Aorta (tissue), 5 donors: ENCODE data around the gene HS6ST3. TPM values are rescaled to one million over a fixed set of nuclear protein-coding genes. Genes with fewer than 3 reads are reported as not detected.

Experiments used
- ATAC-seq: fragments of 200-7000 bp; cut with Tn5 transposase; one replicate; pipeline ENCODE4 v1.9.1; 2022; ENCODE audit warnings: moderate library complexity; ENCODE audit not compliant: low FRiP score
- DNase-seq, 2 donors: peaks; one replicate each; pipeline ENCODE4 v3.0.0-alpha.2; 2020
- H3K27ac ChIP-seq, 2 donors: one replicate each; pipeline ENCODE4 v1.5.1; 2013; ENCODE audit warnings: low read length in 2 of 2, mild to moderate bottlenecking in 2 of 2, moderate library complexity in 2 of 2, control low read depth in 1 of 2, inconsistent platforms in 1 of 2, low read depth in 1 of 2
- H3K27me3 ChIP-seq, 2 donors: one replicate each; pipeline ENCODE4 v1.6.1; 2013; ENCODE audit warnings: control low read depth in 1 of 2, low read length in 1 of 2, mild to moderate bottlenecking in 1 of 2, moderate library complexity in 1 of 2; ENCODE audit not compliant: insufficient read depth in 2 of 2, control insufficient read depth in 1 of 2
- H3K36me3 ChIP-seq, 2 donors: one replicate each; pipeline ENCODE4 v1.6.1; 2013; ENCODE audit warnings: control low read depth in 1 of 2, low read length in 1 of 2, mild to moderate bottlenecking in 1 of 2; ENCODE audit not compliant: insufficient read depth in 2 of 2, control insufficient read depth in 1 of 2
- H3K4me1 ChIP-seq, 2 donors: one replicate each; pipeline ENCODE4 v1.6.1; 2013; ENCODE audit warnings: low read length in 2 of 2, control low read depth in 1 of 2, mild to moderate bottlenecking in 1 of 2, moderate library complexity in 1 of 2; ENCODE audit not compliant: insufficient read depth in 2 of 2, control insufficient read depth in 1 of 2
- H3K4me3 ChIP-seq, 2 donors: one replicate each; pipeline ENCODE4 v1.5.1; 2013; ENCODE audit warnings: low read length in 2 of 2, control low read depth in 1 of 2, mild to moderate bottlenecking in 1 of 2
- H3K9me3 ChIP-seq: one replicate; pipeline ENCODE4 v1.6.1; 2013; ENCODE audit warnings: mild to moderate bottlenecking, low read length; ENCODE audit not compliant: control insufficient read depth
- WGBS, 2 donors: extraction: QIAGEN DNeasy Blood & Tissue Kit; methylation state at CpG; one replicate each; pipeline ENCODE4 v1.1.7; 2013; 5-methylcytosine and 5-hydroxymethylcytosine counted together
- intact Hi-C, 2 donors: fragments of 100-400 bp; cut with DNase I; formaldehyde crosslinking; loops; one replicate each; pipeline versions ENCODE4 v1.14.2 to v1.15.0; 2022
- polyA plus RNA-seq, 2 donors: library from polyadenylated mRNA; stranded (reverse); fragments of 200-250 nt; gene quantifications; one replicate each; pipeline ENCODE4 v1.2.3, GENCODE V29; 2013
- total RNA-seq, 2 donors: library from RNA; stranded (reverse); fragmentation: NEBNext Ultra II Directional; extraction: Animal tissue kit (Norgen Biotek cat#: 25700); gene quantifications; one replicate each; pipeline ENCODE4 v1.2.1, GENCODE V29; 2021
- donor health status: healthy with polysubstance abuse.
- donor health status: Bipolar disorder and iron deficiency.
- donor health status: DM: no; HTN: no; CAD: no.
- donor health status: DM: no; HTN: no; CAD: no.
- donor health status: DM: yes; HTN: yes; CAD: no.

HS6ST3 gene
- total and polyA plus RNA-seq, 4 donors = under 0.01 to 4.9 (median 0.34) TPM

GRCh38 chr13:96284971-96285370 is 195.1 kb downstream of the HS6ST3 start:
- WGBS, 2 donors = 69 to 73% methylated on average over 4 of the region's 4 CpGs
- Histone ChIP-seq H3K27ac (no peak overlapping the region), H3K4me1 (no peaks in the 10 kb centered on the region), H3K27me3 (no peaks in the 10 kb centered on the region), H3K36me3 (no peaks in the 10 kb centered on the region), H3K9me3 (no peaks in the 10 kb centered on the region), H3K4me3 (no peak overlapping the region)
- DNase-seq (no peak), ATAC-seq (no peak)
- intact Hi-C loops = no loop called here

- H3K4me3 ChIP-seq = no peak overlapping the region
- no peak for DNase-seq
- H3K27ac ChIP-seq = no peak overlapping the region
- 90 to 92% methylated on average over 1 of the region's 1 CpG for WGBS, 2 donors
- H3K27me3 ChIP-seq = no peaks in the 10 kb centered on the region
- intact Hi-C loops = no loop called here
- H3K36me3 ChIP-seq = no peaks in the 10 kb centered on the region
- no peaks in the 10 kb centered on the region for H3K4me1 ChIP-seq
- ATAC-seq = no peak
- H3K9me3 ChIP-seq = no peaks in the 10 kb centered on the region
Measured at GRCh38 chr13:96285729-96286128, 195.8 kb downstream of the HS6ST3 start.

GRCh38 chr13:96294930-96295881 is 205.3 kb downstream of the HS6ST3 start:
- no peaks in the 10 kb centered on the region for H3K36me3 ChIP-seq
- ATAC-seq (no peak), DNase-seq (no peak)
- H3K9me3 ChIP-seq = no peaks in the 10 kb centered on the region
- H3K27me3 ChIP-seq = no peaks in the 10 kb centered on the region
- 50 to 51% methylated on average over 7 of the region's 7 CpGs for WGBS, 2 donors
- intact Hi-C loops = no loop called here
- no peaks in the 10 kb centered on the region for H3K4me1 ChIP-seq
- H3K27ac ChIP-seq = no peak overlapping the region
- no peak overlapping the region for H3K4me3 ChIP-seq

- H3K27me3 ChIP-seq = no peaks in the 10 kb centered on the region
- DNase-seq = no peak
- H3K27ac ChIP-seq = no peak overlapping the region
- H3K4me1 ChIP-seq = no peaks in the 10 kb centered on the region
- H3K36me3 ChIP-seq = no peaks in the 10 kb centered on the region
- ATAC-seq = no peak
- H3K9me3 ChIP-seq = no peaks in the 10 kb centered on the region
- WGBS, 2 donors = 56 to 58% methylated on average over 3 of the region's 3 CpGs
- no peak overlapping the region for H3K4me3 ChIP-seq
- intact Hi-C loops = no loop called here
Measured at GRCh38 chr13:96297360-96297759, 207.5 kb downstream of the HS6ST3 start.

GRCh38 chr13:96299235-96299634 is 209.3 kb downstream of the HS6ST3 start:
- H3K9me3 ChIP-seq = no peaks in the 10 kb centered on the region
- ATAC-seq = no peak
- H3K4me3 ChIP-seq = no peak overlapping the region
- H3K4me1 ChIP-seq = no peaks in the 10 kb centered on the region
- intact Hi-C loops = no loop called here
- DNase-seq = no peak
- no peaks in the 10 kb centered on the region for H3K27me3 ChIP-seq
- WGBS, 2 donors = 82 to 83% methylated on average over 4 of the region's 4 CpGs
- no peak overlapping the region for H3K27ac ChIP-seq
- H3K36me3 ChIP-seq = no peaks in the 10 kb centered on the region

- H3K27ac ChIP-seq = no peak overlapping the region
- H3K36me3 ChIP-seq = no peaks in the 10 kb centered on the region
- no peaks in the 10 kb centered on the region for H3K27me3 ChIP-seq
- DNase-seq (no peak), ATAC-seq (no peak)
- WGBS, 2 donors = 75 to 85% methylated on average over 3 of the region's 3 CpGs
- no peaks in the 10 kb centered on the region for H3K9me3 ChIP-seq
- no peaks in the 10 kb centered on the region for H3K4me1 ChIP-seq
- intact Hi-C loops = no loop called here
- no peak overlapping the region for H3K4me3 ChIP-seq
Measured at GRCh38 chr13:96308568-96308967, 218.7 kb downstream of the HS6ST3 start.

GRCh38 chr13:96314974-96315373 is 225.1 kb downstream of the HS6ST3 start:
- Histone ChIP-seq H3K36me3 (no peaks in the 10 kb centered on the region), H3K9me3 (no peaks in the 10 kb centered on the region), H3K4me3 (no peak overlapping the region), H3K27me3 (no peaks in the 10 kb centered on the region), H3K4me1 (no peaks in the 10 kb centered on the region), H3K27ac (no peak overlapping the region)
- intact Hi-C loops = no loop called here
- DNase-seq = no peak
- no peak for ATAC-seq
- 6% methylated on average over 1 of the region's 1 CpG for WGBS, 2 donors

- WGBS, 2 donors = 82 to 84% methylated on average over 4 of the region's 4 CpGs
- intact Hi-C loops = no loop called here
- no peak for ATAC-seq
Measured at GRCh38 chr13:96338030-96338429, 248.1 kb downstream of the HS6ST3 start.

GRCh38 chr13:96342286-96342685 is 252.4 kb downstream of the HS6ST3 start:
- Histone ChIP-seq H3K36me3 (no peaks in the 10 kb centered on the region), H3K4me3 (no peak overlapping the region), H3K27me3 (no peaks in the 10 kb centered on the region), H3K27ac (no peak overlapping the region), H3K4me1 (no peaks in the 10 kb centered on the region), H3K9me3 (no peaks in the 10 kb centered on the region)
- DNase-seq (no peak), ATAC-seq (no peak)
- 93 to 95% methylated on average over 3 of the region's 3 CpGs for WGBS, 2 donors
- intact Hi-C loops = no loop called here

More at GRCh38 chr13:96338030-96338429, 248.1 kb downstream of the HS6ST3 start:
- Histone ChIP-seq H3K36me3 (no peaks in the 10 kb centered on the region), H3K27me3 (no peaks in the 10 kb centered on the region), H3K4me1 (no peaks in the 10 kb centered on the region), H3K4me3 (no peak overlapping the region), H3K9me3 (no peaks in the 10 kb centered on the region), H3K27ac (no peak overlapping the region)
- no peak for DNase-seq
